T-helper 22 cell (primary cell): ENCODE measurements around the gene CACNG4.
"Not testable (repeated sequence)": the region's sequence is repeated elsewhere in the genome, so short reads cannot be mapped to it uniquely, and the experiment has no call there.

Experiments
- DNase-seq: peaks from one replicate; pipeline ENCODE4 v3.0.0-alpha.2; 2020; ENCODE audit warnings: low read depth

Gene CACNG4

DNA sequence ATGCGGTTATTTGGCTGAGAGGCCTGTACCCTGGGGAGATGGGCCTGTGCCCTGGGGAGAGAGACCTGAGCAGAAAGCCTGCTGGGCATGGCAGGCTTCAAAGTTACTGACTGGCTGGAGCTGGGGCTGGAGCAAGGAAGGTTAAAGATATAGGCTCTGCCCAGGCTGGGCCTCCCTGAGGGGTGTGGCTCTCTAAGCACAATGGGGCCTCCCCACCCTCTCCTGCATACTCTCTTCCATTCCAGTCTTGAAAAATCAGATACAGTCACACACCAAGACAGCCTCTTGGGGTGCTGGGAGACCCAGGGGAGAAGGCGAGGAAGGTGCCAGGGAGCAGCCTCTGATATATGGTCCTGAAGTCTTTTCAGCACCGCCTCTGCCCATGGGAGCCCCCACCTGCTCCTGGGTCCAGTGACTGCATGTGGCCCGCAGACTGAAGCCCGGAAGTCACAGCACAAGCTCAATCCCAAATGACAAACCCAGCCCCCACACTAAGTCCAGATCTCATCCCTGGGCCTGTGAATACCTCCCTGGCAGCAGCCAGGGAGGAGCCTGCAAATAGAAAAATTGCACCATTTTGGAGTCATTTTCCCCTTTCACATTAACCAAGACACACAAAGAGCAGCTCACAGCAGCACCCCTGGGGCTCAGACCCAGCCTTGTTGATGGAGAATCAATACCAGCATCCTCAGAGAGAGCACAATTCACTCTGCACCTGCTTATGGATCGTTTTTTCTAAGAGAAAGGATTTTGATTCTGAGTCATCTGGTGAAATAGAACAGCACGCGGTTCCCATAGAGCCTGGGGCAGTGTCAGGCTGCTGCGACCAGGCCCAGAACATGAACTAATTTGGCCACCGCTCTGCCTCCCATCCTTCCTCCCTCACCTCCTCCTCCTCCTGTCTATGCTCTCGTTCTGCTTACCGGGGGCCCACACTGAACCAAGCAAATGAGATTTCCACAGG lies 54.2 kb downstream of the CACNG4 start:
- DNase-seq: no peak

DNA sequence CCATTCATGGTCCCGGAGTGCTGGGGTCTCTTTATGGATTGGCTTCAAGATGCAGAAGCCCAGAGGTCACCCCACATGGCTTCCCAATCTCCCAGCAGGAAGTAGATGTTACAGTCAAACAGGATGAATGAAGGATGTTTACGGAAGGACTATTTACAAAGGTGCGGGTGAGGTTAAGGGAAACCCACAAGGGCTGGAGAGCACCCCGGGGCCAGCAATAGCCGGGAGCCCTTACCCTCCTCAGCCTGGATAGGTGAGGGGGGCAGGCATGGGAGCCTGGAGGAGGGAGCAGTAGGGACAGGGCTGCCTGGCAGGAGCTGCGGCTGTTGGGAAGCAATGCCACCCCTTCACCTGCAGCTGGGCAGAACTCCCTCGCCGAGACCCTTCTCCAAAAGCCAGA lies 55.3 kb downstream of the CACNG4 start:
- no peak for DNase-seq

- DNase-seq: no peak
These were observed 55.8 kb downstream of the CACNG4 start for GRCh38 chr17:67020293-67020766.

- DNase-seq: no peak
These were observed 56.7 kb downstream of the CACNG4 start for GRCh38 chr17:67021196-67021595.

- no peak for DNase-seq
These were observed 57.4 kb downstream of the CACNG4 start for GRCh38 chr17:67021743-67022450.

DNA sequence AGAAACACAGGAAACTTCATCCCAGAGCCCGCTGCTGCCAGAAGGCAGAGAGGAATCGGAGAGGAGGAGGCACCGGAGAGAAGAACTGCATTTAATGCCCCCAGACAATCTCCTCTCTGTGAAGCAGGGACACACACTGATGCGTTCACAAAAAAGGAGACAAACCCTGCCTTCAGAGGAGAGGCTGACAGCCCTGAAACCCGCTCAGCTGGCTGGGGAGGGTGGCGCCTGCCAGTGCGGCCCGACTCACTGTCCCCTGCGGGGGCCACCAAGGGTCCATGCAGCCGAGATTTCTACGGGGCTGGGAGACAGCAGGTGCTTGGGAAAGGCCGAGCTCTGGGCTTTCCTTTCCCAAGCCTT lies 57.9 kb downstream of the CACNG4 start:
- DNase-seq: no peak

DNA sequence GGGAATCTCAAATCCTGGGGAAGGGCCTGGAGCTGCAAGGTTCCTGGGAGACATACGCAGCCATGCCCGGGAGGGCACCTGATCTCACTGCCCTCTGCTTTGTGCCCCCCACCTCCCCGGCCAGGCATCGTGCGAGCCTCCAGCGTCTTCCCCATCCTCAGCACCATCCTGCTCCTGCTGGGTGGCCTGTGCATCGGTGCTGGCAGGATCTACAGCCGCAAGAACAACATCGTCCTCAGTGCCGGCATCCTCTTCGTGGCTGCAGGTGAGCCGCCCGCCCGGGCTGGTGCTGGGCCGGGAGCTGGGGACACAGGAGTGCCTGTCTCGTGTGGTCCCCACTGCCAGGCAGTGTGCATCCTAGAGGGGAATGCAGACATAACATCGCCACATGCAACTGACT lies 60.2 kb downstream of the CACNG4 start:
- DNase-seq: no peak

GRCh38 chr17:67025216-67025792 lies 60.8 kb downstream of the CACNG4 start:
- DNase-seq: no peak

GRCh38 chr17:67026341-67026740 lies 61.8 kb downstream of the CACNG4 start:
- no peak for DNase-seq

DNA sequence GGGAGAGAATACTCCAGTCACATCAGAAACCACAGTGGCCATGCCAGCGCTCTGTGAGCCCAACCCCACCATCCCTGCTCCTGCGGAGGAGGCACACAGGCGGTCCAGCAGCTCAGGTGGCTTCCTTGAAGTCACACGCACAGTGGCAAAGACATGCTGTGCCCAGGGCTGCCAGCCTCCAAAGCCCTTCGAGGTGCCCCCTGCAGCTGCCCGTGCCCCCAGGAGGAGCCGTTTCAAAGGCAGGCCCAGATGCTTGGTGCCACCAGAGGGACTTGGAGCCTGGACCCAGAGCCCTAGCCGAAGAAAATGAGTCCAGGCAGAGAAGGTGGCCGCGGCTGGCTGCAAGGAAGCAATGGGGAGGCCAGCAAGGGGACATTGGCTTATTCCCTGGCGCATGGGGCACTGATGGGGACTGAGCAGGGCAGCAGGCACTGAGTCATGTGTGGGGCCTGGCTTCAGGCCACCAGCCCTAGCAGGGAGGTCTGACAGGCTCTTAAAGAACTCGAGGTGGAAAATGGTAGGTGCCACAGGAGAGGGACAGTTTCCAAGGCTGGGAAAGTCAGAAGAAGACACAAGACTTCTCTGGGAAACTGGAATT lies 62.6 kb downstream of the CACNG4 start:
- DNase-seq: no peak

- no peak for DNase-seq
These were observed 66.1 kb downstream of the CACNG4 start for GRCh38 chr17:67030641-67031040.

DNA sequence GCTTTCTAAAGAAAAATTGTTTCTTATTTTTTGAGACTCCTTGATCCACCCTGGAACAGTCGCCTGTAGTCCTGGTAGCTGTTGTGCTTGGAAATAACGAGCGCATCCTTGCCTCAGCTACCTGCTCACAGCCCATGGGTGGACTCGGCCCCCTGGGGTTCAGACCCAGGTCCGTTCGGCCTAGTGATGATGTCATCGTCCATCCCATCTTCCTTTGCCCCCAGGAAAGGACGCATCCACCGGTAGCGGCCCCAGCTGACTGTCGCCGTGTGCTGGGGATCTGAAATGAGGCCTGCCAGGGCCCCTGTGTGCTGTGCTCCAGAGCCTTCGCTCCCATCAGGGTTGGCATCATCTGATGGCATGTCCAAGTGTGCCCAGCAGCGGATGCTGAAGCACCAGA lies 67.9 kb downstream of the CACNG4 start:
- DNase-seq: no peak

- no peak for DNase-seq
These were observed 68.5 kb downstream of the CACNG4 start for GRCh38 chr17:67032985-67033384.

- no peak for DNase-seq
These were observed 69.1 kb downstream of the CACNG4 start for GRCh38 chr17:67033613-67034012.

DNA sequence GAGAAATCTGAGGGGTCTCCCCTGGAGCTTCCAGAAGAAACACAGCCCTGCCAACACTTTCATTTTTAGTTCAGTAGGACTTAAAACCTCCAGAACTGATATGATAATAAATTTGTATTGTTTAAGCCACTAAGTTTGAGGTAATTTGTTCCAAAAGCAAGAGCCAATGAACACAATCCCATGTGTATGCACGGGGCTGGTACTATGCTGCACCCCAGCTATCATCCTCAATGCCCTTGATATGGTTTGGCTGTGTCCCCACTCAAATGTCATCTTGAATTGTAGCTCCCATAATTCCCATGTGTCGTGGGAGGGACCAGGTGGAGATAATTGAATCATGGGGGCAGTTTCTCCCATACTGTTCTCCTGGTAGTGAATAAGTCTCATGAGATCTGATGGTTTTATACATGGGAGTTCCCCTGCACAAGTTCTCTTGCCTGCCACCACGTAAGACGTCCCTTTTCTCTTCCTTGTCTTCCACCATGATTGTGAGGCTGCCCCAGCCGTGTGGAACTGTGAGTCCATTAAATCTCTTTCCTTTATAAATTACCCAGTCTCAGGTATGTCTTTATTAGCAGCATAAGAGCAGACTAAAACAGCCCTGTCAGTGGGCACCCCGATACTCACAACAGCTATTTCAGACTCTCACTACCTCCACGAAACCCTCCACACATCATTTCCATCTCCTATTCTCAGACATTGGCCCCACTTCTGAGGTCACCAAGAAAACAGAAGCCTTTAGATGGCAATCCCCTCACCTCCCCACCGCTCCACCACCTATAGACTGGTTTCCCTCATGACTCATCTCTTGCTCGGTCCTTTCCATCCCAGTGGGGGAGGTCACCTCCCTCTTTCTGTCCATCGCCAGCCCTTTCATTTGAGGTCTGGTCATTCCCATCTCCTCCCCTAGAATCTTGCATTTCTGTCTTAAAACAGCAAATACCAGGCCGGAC lies 70.9 kb downstream of the CACNG4 start:
- no peak for DNase-seq

DNA sequence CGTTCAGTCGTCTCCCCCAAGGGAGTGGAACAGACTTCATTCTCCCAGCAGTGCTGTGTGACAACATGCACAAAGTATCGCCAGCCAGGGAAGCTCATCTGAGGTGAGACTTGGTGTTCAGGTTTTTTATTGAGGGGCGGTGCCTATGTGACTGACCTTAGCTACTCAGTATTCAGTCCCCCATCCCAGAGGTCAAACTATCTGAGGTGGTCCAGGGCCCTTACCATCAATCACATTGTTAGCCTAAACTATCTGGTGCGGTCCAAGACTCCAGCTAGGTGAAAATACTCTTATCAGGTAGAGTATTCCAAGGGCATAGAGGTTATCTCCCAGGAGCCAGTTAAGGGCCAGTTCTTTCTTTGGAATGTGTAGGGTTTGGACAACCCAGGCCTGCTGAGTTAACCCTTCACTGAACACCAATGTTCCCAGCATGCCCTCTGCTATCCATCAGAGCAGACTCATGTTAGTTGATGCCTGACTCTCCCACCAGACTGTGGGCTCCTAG lies 74.4 kb downstream of the CACNG4 start:
- DNase-seq: no peak

DNA sequence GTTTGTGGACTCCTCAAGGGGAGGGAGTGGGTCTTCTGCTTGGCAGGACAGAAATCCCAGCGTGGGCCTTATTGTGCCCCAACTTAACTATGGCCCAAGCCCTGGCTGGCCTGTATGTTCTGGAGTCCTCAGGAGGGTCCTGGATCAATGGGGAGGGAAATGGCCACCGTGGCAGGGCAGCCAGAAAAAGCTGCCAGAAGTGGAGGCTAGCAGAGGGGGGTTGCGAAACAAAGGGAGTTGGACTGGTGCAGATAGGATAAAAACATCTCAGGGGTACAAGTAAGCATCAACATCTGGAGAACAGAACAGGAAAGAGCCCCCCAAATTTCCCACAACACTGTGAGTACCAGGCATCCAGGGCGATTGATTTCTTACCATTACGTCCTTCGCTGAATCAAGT lies 76.1 kb downstream of the CACNG4 start:
- DNase-seq: no peak

GRCh38 chr17:67041119-67041518 lies 76.6 kb downstream of the CACNG4 start:
- not testable (repeated sequence) for DNase-seq

DNA sequence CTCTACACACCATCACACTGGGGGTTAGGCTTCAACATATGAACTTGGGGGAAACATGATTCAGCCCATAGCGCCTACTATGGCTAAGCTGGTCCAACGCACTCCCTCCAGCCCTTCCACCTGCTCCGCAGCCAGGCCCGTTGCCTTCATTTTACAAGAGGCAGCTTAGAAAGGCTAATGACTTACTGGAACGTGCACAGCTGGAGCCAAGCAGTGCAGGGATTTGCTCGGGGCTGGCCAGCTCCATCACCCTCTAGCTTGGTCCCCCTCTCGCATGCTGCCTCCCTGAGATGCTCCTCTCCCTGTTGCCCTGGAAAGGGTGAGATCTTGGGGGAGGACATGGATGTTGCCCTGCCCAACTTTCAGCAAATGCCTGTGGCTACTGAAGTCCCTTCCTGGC lies 77.0 kb downstream of the CACNG4 start:
- DNase-seq: no peak

- no peak for DNase-seq
These were observed 77.7 kb downstream of the CACNG4 start for GRCh38 chr17:67041941-67042899.
